ENCODE data around the gene HDAC9. TPM values are rescaled to one million over a fixed set of nuclear protein-coding genes. Genes with fewer than 3 reads are reported as not detected.
"Not testable (repeated sequence)": the region's sequence is repeated elsewhere in the genome, so short reads cannot be mapped to it uniquely, and the experiment has no call there.

Gene HDAC9
- total RNA-seq, 1 experiment from 2014 or later: 27.6 TPM

DNA sequence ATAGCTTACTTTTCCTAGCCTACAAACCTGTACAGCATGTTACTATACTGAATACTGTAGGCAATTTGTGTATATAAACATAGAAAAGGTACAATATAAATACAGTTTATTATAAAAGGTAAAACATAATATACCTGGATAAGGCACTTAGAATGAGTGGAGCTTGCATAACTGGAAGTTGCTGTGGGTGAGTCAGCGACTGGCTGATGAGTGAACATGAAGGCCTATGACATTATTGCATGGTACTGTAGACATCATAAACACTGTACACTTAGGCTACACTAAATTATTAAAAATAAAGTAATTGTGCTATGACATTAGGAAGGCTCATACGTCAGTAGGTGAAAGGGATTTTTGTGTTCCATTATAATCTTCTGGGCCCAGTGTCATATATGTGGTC, 228.8 kb downstream of the HDAC9 start:
- DNase-seq (ENCODE audit: low read depth): peak; percentile 23

DNA sequence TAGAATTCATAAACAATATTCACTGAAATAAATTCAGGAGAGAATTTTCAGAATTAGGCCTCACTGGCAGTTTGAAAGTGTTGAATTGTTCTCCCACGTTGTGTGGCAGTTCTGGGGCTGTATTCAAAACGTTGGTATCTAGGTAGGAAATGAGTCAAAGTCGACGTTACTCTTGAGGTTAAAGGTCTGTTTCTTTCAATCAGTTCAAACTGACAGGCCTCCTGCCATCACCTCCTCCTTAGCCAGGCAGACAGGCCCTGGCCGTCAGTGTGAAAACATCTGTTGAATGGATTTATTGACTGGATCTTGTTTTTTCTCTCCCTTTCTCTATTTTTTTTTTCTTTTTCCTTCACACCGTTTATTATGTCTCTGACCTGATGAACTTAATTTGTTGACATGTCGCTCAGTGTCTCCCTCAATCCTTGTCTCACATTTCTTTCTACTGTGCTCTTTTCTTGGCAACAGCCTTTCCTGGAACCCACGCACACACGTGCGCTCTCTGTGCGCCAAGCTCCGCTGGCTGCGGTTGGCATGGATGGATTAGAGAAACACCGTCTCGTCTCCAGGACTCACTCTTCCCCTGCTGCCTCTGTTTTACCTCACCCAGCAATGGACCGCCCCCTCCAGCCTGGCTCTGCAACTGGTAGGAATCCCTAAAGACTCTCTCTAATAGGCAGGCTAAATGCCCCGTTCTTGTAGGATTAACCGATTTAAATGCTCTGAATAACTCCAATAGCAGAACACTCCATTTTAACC, 231.7 kb downstream of the HDAC9 start:
- DNase-seq (ENCODE audit: low read depth): peak; percentile 60

DNA sequence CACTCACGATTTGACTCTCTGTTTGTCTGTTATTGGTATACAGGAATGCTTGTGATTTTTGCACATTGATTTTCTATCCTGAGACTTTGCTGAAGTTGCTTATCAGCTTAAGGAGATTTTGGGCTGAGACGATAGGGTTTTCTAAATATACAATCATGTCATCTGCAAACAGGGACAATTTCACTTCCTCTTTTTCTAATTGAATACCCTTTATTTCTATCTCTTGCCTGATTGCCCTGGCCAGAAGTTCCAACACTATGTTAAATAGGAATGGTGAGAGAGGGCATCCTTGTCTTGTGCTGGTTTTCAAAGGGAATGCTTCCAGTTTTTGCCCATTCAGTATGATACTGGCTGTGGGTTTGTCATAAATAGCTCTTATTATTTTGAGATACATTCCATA, 240.5 kb downstream of the HDAC9 start:
- DNase-seq (ENCODE audit: low read depth): not testable (repeated sequence)

DNA sequence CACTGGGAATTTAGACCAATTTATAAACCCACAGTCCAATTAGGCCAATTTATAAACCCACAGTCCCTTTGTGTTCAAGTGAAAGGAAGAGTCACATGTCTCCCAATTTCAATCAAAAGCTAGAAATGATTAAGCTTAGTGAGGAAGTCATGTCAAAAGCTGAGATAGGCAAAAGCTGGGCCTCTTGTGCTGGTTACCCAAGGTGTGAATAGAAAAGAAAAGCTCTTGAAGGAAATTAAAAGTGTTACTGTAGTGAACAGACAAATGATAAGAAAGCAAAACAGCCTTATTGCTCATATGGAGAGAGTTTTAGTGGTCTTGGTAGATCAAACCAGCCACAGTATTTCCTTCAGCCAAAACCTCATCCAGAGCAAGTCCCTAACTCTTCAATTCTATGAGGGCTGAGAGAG, 245.0 kb downstream of the HDAC9 start:
- DNase-seq (ENCODE audit: low read depth): no peak

DNA sequence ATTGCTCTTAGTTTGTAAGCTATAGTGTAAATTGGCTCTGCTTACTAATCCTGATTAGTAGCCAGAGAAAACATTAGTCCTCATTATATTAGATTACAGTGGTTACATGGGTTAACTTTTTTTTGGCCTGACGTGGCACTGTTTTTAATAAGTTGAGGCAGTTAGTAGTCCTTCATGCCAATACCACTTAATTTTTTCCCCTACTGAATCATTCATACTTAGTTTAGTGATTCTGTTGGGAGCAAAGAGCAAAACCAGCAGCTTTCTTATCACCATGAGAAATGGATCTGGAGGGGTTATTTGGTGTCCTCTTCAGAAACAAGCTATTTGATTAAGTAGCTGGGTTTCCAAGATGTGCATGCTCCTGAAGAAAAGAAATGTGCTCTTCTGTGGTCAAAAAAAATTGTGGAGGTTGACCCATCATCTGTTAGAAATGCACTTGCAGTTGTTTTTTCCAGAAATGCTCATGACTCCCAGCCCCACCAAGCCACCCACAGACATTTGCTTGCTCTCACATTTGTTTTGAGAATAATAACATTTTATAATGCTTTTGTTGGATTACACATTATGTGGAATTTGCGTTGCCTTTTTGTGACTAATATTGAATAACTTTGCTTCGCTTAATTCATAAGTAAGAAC, 258.5 kb downstream of the HDAC9 start:
- peak; percentile 84 for DNase-seq (ENCODE audit: low read depth)

DNA sequence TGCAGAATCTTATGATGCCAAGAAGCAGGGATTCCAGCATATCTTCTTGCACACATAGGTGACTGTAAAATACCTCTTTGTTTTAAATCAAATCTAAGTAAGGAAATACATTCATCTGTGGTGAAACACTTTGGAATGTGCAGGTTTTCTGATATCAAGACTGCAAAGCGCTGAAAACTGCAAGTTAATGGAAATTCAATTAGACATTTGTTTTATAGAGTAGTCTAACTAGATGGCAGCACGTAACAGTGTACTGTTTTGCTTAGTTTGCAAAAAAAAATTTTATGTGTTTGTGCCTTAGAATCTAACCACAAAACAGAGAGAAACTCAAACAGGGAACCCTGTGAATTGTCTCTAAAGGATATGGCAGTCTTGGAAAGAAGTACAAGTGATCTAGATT, 259.2 kb downstream of the HDAC9 start:
- DNase-seq (ENCODE audit: low read depth): peak; percentile 67

DNA sequence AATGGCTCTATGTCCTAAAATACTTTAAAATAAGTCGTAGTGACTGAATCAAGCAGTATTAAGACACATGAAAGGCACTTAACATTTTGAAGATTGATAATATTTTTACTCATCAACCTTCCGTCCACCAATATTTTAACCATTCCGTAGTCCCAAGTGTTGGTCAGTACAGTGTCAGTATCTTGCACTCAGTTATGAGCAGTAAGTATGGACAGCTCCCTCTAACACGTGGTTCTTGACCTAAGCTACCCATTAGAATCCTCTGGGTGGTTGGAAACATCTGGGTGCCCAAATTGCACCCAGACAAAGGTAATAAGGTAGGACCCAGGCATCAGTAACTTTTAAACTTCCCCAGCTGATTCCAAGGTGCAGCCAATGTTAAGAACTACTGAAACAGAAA, 260.2 kb downstream of the HDAC9 start:
- DNase-seq (ENCODE audit: low read depth): no peak

DNA sequence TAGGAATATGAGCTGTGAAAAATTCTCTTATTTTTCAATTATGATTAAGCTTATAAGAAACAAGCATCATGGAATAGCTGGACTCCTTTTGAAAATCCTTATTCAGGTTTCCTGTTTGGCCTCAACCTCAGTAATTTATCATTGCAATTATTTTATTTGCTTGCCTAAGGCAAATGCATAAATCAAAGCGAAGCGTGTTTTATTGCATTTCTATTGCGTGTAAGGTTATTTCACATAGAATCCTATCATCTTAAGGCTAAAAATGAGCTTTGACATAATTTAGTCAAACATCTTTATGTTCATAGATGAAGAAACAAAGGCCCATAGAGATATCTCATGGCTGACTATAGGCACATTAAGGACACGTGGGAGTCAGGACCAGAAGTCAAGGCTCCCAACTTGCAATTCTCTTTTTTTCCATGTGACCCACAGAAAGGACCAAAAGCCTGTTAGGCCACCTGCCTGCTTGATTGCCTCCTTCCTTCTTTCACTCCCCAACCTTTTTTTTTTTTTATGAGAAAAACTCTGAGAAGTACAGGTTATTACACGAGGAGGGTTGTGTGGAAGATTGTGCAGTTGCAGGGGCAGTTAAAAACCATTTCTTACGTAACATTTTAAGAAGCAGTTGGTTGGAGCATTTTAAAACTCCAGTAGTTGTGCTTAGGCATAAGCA, 261.0 kb downstream of the HDAC9 start:
- no peak for DNase-seq (ENCODE audit: low read depth)

DNA sequence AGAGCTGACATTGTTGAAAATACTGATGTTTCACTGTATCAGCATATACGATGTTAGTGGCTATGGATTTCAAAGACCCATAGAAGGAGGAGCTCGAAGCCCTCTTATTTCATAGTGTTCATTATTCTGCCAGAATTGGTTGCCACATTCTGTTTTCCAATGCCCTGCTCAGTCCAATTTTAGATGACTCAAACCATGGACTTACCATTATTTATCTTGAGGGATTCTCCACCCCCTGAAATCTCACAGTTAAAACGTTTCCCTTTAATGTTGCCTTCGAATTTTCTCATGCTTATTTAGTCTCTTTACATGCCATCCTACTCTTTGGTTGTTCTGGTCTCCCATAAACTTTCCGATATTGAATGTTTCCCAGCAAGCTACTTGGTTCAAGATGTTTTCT, 264.5 kb downstream of the HDAC9 start:
- no peak for DNase-seq (ENCODE audit: low read depth)

DNA sequence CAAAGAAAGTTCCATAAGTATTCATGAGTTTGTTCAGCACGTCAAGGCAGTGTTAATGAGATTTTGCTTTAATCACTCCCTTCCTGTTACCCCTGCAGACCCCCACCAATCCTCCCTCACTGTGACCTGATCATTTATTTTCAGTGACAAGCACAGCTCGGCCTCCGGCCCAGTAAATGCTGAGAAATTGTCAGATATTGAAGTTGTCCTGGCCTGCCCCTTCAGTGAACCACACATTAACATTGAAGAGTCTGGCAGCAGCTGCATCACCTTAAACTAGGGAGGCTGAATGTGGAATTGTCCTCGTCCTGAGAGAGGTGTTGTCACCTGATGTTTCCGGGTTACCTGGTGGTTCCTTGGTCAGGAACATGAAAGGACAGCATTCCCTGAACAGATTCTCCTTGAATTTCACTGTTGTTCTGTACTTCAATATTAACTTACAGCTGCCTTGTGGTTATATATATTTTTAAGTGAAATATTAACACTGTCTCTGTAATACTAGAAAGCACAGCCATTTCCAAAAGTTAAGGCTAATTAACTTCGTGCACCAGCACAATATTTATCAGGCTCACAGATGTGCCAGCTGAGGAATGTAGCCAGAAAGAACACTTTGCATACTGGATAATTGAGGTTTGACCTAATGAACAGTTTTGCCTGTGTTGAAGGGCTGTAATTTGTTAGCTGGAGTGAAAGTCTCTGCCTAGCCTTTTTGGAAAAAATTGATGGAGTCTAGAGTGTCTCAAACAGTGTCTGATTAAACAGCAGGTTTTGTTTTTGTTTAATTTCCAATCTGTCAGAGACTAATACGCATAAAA, 265.3 kb downstream of the HDAC9 start:
- no peak for DNase-seq (ENCODE audit: low read depth)

DNA sequence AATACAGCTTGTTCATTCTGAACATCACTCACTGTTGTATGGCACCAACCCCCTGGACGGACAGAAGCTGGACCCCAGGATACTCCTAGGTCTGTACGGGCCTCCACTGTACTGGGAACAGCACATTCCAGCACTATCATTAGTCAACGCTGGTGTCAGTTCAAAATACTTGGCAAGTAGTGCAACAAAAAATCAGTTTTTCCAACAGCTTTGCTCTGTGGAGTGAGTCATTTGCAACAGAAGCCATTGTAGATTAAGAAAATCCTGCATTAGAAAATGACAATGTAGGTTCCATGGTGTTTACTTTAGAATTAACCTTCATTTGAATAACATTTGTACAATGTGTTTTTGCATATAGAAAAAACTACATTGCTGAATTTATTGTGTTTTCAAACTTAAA, 266.6 kb downstream of the HDAC9 start:
- peak; percentile 83 for DNase-seq (ENCODE audit: low read depth)

DNA sequence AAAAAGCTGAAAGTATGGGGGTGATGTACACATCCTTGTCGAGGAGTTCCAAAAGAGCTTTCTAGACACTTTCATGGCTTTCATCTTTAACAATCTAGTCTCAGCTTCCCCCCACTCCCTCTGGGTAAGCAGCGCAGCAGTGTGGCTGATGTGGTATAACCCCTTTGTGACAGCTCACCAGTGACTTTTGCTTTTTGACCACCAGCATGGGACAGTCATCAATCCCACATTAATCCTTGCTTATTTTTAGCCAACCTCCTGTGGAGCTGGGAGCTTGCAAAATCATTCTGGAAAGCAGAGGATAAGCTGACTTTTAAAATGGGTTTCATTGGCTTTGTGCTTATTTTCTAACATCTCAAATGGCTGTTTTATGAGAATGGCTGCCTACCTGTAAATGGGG, 272.7 kb downstream of the HDAC9 start:
- DNase-seq (ENCODE audit: low read depth): peak; percentile 84

DNA sequence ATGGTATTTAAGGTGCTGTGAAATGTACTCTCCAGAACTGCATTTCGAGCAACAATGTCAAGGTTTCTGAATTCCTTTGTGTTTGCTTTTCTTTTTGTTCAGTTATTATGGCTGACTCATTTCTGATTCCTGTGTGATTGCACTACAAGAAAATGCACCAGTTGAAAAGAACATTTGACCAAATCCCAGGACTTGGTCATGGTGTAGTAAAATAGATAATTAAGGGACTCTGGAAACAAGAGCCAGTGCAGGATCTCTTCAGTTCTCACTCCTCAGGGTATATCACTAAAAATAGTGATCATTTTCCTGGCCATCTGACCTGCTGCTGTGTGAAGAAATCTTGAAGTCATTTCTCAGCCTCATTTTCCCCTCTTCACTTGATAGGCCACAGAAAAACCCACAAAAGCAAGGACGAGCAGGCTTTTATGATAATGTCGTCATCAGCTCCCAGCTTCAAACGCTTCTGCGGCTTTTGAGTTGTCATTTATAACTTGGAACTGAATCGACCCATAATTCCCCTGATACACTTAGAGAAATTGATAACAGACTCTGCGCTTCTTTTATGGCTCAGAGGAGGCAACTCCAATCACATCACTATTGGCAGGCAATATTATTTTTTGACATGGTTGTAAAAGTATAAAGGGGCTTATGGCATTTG, 274.7 kb downstream of the HDAC9 start:
- peak; percentile 89 for DNase-seq (ENCODE audit: low read depth)

DNA sequence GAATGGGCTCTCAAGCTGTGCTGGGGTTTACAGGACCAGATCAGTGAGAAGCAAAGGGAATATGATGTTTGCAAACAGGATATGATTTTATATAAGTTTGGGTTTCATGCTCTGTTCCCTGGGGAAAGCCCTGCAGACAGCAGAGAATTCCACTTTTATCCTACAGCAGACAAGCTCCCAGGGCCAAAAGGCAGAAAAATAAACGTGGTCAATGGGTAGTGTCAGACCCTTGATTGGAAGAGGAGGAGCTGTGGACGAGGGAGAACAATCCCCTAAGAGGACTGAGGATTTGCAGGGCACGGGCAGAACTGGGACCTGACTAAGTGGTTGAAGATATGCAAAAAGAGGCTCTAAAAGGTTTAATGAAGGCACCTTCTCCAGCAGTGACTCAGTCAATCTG, 275.3 kb downstream of the HDAC9 start:
- DNase-seq (ENCODE audit: low read depth): peak; percentile 41

DNA sequence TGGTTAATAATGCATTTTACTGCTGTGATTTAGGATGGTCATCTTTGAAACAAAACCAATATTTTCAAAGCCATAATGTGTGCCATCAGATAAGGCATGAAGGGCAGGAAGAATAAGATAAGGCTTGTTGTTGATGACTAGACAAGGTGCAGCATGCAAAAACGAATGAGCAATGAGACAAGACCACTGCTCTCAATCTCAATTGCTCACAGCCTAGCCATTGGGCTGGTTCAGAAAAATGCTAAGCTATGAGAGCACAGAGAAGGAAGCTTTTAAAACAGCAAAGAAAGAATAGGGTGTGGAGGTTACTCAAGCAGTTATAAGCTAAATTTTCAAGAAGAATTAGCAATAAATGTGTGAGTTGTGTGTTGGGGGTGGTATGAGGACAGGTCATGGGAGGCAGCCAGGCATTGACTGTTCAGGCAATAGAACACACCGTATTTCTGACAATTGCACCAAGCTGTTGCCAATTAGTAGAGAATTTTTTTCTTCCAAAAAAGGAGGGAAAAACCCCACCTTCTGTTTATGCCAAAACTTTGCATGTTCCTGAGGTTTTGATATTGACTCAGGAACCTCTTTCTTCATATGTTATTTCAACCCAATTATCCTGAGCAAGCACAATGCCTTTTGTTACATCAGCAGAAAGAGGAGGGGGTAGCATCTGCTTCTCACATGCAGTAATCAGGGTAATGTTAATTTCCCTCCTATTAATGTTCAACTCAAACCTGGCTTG, 276.5 kb downstream of the HDAC9 start:
- DNase-seq (ENCODE audit: low read depth): no peak

DNA sequence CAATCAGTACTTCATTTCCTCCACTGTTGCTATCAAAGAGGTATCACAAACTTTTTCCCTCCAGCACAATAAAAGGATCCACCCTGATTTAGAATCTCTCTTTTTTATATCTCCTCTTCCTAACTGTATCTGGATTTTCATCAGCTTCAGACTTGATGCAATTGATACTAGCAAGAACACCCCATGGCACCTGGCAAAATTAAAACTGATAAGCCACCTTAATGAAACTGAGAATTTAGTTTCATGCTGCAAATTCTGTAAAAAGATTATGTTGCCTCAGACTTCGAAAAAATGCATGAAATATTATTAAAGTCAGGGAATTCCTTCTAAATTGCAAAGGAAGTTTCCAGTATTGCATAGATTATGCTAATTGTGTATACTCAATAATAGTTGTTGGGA, 277.0 kb downstream of the HDAC9 start:
- DNase-seq (ENCODE audit: low read depth): no peak

DNA sequence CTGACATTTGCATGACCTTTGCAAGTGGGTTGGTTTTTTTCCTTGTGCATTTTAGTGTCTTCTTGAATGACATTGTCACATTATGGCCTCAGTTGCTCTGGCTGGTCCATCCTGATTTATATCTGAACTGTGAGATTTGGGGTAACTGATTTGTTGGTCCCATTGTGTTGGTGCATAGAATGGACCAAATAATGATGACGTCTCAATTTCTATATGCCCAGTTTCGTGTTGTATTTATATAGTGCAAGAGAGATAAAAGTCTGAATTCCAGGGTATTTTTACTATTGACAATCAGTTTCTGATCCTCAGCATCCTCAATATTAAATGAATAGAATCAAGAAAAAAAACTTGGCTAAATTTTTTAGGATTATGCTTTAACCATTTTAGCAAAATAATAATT, 281.8 kb downstream of the HDAC9 start:
- no peak for DNase-seq (ENCODE audit: low read depth)

DNA sequence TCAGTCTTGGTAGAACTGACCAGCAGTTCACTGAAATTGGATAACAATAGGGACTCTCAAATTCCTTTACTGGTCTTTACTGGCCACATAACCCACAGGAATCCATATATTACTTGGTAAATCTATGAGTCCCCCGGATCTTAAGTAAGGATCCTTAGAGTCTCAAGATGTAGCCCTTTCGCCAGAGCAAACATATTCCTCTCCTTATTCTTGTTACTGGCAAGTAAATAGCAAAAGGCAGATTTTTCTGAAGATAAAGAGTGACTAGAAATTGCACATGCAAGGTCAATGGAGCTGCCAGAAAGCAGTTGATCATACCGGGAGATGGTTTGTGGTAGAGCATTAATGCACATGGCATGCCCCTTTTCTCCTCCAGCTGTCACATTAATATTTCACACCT, 283.0 kb downstream of the HDAC9 start:
- peak; percentile 68 for DNase-seq (ENCODE audit: low read depth)

DNA sequence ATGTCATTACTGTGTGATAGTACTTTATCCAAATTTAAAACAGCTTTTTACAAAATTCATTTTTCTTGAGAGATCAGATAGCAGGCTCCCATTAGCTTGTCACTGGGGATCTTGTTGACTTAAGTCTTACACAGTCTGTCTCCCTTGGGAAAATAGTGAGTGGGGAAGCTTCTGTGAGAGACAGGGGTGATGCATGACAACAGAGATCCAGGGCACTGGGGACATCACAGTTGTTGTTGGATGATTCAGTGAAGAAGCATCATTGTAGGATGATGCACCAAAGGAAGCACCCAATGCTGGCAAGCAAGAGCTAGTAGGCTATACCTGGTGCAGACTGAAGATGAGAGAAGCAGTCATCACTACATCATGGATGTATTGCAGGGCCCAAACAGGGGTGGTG, 284.7 kb downstream of the HDAC9 start:
- DNase-seq (ENCODE audit: low read depth): no peak

DNA sequence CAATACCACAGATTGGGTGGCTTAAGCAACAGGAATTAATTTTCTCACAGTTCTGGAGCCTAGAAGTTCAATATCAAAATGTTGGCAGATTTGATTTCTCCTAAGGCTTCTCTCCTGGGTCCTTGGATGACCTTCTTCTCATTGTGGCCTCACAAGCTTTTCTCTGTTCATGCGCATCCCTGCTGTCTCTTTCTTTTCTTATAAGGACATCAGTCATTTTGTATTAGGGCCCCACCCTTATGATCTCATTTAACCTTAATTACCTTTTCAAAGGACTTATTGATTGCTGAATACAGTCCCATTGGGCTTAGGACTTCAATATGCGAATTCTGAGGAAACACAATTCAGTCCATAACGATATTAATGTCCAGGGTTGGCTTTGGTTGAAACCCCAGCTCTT, 285.4 kb downstream of the HDAC9 start:
- DNase-seq (ENCODE audit: low read depth): no peak

DNA sequence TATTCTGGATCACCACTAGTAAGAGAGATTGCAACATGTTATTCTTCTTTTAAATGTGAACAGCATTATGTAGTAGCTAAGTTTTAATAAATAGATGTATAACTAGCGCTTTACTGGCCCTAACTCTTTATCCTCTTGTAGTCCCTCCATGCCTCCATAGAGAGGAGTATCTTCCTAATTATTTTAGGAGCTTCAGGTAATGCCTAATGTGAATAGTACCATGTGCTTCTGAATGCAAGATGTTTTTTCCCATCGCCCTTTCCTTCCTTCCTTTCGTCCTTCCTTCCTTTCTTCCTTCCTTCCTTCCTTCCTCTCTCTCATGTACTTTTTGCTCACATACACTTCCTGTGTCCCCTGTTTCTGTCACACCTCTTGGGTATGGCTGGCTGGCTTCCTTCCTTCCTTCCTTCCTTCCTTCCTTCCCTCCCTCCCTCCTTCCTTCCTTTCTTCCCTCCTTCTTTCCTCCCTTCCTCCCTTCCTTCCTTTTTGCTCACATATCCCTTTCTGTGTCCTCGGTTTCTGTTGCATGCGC, 290.7 kb downstream of the HDAC9 start:
- no peak for DNase-seq (ENCODE audit: low read depth)

Data from M059J (cell line).